Glomerular visceral epithelial cell (primary cell): ENCODE measurements around the gene MOSPD3.
A peak's percentile ranks its signal among the peaks of the same experiment; 100 is the strongest.

Experiments used
- DNase-seq: peaks from one replicate; pipeline ENCODE4 v3.0.0-alpha.2; 2016; ENCODE audit errors: extremely low spot score

Gene MOSPD3

DNA sequence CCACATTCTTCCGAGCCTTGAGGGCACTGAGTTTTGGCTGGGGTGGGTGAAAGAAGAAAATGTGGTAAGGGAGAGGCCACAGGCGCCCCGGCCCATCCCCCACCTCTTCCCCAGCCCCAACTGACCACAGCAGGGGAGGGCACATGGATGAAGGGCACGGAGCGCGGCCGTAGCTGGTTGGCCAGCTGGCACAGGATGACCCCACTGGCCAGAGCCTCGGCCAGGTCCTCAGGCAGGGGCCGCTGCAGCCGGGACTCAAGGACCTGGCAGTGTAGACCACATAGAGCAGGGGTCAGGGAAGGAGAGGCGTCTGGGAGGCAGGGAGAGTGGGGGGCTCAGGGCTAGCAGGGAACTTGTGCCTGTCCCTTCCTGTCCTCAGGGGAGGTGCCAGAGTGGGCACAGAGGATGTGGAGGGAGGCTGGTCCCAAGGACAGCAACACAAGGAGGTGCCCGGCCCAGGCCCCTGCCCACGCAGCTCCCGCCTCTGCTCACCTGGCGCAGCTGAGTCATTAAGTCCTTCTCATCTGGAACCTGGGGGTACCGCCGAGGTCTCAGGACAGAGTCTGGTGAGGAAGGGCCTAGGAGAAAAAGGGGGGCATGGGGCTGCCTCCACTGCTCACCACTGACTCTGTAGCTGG is 36.5 kb upstream of the MOSPD3 start:
- no peak for DNase-seq

DNA sequence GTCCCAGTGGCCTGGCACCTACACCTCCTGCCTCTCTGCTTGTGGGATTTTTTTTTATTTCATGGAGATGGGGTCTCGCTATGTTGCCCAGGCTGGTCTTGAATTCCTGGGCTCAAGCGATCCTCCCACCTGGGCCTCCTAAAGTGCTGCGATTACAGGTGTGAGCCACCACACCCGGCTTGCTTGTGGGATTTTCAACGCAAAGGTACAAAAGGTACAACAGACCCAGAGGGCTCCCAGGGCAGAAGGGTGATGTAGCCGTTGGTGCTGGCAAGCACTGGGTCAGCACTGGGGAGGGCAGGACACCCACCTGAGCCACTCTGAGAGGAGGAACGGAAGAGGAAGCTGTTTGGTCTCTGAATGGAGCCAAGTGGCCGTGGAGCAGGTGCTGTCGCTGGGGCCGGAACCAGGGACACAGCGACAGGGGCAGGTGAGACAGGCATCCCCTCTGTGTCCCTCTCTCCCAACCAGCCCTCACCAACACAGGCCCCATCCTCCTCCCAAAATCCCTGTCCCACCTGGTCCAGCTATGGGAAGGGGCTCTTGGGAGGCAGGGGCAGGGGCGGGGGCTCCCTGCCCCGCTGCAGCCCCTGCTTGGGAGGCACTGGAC is 35.9 kb upstream of the MOSPD3 start:
- DNase-seq, result no peak

GRCh38 chr7:100577103-100577502 is 35.2 kb upstream of the MOSPD3 start:
- no peak for DNase-seq

DNA sequence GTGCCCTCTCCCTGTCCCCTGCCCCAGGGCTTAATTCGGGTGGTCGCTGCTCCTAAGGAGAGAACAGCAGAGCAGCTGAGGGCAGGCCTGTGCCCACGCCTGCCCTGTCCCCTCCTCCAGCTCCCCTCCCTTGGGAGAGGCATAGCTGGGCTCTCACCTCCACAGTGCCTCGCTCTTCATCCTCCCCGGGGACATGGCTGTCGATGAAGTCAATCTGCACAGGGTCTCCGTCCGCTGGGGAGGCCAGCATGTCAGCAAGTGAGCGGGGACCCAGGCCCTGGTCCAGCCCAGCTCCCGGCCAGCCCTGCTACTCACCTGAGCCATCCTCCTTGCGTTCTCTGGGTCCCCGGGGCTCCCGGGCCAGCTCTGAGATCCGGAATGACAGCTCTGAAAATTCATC is 34.8 kb upstream of the MOSPD3 start:
- DNase-seq, result no peak

- no peak for DNase-seq
These were observed 33.8 kb upstream of the MOSPD3 start for GRCh38 chr7:100578246-100579183.

GRCh38 chr7:100580466-100581283 is 31.7 kb upstream of the MOSPD3 start:
- DNase-seq, result no peak

GRCh38 chr7:100582041-100582579 is 30.2 kb upstream of the MOSPD3 start:
- DNase-seq, result no peak

- DNase-seq, result no peak
These were observed 29.7 kb upstream of the MOSPD3 start for GRCh38 chr7:100582650-100583049.

- DNase-seq, result peak; percentile 11
These were observed 28.9 kb upstream of the MOSPD3 start for GRCh38 chr7:100583132-100584053.

DNA sequence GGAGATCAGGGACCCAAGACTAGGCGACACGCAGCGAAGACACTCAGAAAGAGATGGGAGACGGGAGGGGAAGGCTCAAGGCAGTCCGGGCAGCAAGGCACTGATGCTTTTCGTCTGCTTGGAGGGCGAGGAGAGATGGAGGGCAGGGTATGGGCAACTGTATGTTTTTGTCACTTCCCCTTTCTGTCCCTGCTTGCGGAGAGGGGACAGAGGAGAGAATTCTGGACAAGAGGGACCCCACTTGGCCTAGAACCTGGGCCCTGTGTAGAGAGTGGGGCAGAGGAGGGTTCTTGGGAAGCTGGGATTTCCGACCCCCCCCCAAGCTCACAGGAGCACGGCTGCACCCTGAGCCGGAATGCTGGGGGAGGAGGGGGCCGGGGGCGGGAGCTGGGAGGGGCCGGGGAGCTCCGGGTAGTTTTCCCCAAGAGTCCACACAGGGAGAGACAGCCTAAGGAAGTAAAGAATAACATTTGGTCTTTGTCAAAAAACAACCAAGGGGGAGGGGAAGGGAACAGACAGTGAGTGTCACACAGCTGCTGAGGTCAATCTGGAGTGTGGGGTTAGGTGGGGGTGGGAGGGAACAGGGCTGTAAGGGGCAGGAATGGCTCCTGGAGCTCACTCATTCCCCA is 28.2 kb upstream of the MOSPD3 start:
- no peak for DNase-seq

DNA sequence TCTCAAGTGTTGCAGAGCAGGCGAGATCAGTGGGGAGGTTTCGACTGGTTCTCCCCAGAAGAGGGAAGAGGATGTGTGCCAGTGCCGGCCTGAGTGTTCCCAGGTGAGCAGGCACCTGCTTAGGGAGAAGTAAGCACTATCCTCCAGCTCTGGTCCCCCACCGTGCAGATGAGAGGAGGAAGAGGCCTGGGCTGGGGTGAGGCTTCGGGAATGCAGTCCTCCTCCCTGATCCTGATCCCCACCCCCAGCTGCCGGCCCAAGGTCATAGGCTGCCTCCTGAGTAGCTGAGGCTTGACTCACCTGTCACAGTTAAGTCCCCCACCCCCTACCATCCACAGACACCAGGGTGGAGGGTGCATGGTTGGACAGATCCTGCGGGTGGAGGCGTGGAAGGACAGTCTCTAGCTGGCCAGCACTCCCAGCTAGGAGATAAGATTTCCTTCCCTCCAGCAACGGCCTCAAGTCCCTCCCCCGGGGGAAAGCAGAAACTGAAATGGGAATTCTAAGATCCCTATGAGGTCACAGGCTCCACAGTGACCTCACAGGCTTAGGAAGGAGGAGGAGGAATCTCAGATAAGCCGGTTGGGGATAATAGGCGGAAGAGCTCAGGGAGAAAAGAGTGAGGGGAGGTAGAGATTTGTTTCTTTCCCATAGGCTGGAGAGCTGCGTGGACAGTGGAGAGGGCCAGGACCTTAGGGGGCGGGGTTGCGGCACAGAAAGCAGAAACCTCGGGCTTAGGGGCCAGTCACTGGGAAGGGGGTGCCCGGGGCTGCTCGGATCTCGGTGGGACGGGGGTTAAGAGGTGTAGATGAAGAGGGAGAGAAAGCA is 27.4 kb upstream of the MOSPD3 start:
- DNase-seq, result peak; percentile 31

GRCh38 chr7:100585511-100586265 is 26.7 kb upstream of the MOSPD3 start, which contains the start of gene LRCH4:
LRCH4 (minus strand) TSS chr7:100586129; CDS start chr7:100586100, 29 bp downstream.
- peak; percentile 26 for DNase-seq

DNA sequence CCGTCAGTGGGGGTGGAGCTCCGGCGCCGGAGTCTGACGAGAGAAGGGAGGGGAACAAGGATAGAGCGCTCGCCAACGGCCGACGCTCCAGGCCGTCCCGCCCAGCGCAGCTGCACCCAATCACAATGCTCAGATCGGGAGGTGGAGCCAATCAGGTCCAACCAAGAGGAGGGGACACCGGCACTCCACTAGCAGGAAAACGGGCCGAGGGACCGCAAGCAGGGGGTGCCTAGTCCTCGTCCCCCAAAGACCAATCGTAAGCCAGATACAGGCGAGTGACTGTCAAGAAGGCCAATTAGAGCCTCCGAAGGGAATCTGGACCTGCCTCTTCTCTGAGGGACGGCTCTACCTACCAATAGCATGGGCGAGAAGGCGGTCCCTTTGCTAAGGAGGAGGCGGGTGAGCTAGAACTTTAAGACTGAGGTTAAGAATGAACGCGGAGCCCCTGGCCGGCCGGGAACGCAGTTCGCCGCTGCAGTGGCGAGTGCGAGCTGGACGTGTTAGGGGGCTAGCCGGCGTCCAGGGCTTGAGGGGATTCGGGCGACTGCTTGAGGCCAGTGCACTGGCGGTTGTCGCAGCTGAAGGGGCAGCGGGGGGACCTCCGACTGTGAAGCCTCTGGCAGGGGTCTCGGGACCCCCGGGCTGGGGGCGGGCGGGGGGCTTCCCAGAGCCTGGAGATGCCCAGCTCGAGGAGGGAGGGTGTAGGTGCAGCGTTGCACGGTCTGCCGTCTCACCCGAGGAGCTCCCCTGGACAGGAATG is 25.9 kb upstream of the MOSPD3 start, which contains the start of gene FBXO24:
Gene FBXO24, plus strand, starts transcription at position 63 of the 760 bp plus-strand sequence. Its CDS starts 298 bp downstream, at position 361.
- DNase-seq, result peak; percentile 100

- DNase-seq, result peak; percentile 32
These were observed 23.9 kb upstream of the MOSPD3 start for GRCh38 chr7:100588438-100588837.

DNA sequence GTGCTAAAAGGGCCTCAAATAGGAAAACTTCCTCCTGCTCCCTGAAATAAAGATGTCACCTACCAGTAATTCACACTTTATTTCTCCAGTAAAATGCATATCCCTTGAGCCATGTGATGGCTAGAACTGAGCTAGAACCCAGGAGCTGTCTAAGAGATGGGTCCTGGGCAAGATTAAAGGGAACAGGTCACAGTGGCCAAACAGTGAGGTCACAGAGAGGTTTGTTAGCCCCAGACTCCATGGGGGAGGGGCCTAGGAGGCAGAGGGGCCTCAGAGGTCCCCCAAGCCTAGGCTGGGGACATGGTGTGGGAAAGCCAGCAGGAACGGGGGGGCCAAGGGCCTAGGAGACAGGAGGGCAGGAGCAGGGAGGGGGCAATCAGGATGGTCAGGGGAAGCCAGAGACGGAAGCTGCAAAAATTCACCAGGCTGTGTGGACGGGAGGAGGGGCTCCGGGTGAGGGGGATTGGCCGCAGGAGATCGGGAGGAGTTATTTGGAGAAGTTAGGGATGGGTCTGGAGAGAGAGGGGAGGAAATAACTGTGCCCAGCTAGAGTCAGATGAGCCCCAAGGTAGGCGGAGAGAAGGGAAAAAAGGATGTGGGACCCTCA is 22.9 kb upstream of the MOSPD3 start:
- no peak for DNase-seq

- no peak for DNase-seq
These were observed 22.1 kb upstream of the MOSPD3 start for GRCh38 chr7:100590077-100590737.
